KG1 (cell line): Measurements from ENCODE around the gene PROKR1.

Source experiments
- DNase-seq: peaks from one replicate; lab custom pipeline; 2025; lab: John Stamatoyannopoulos, UW

The PROKR1 gene

DNA sequence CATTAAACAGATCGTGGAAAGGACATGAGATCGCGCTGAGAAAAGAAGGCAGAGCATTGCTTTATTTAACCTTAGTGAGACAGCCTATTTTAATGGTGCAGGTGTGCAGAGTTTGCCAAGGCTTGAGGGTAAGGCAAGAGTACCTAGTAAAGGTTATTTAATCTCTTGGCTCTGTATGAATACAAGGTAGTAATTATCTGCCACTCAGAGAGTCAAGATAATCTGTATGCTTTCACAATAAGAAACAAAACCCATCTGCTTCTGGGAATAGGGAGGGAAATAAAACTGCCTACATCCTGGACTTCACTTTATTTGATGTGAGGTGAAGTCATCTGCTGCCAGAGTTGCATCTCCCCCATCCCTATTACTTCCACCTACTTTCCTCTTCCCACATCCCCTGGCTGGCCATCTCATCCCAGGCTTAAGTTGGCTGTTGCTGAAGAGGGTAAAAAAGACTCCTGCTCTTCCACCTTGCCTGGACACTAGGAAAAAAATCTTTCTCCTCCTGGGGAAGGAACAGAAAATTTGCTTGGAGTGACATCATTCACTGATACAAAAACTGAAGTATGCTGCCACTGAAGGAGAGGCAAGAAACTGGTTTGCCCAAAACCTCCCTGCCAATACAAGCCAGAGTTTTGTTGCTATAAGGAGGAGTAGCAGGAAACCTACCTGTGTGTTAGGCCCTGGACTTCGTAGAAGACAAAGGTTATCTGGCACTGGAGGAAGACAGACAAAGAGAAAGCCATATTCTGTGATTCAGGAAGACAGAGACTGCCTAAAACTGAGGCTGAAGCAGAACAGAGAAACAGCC lies 55.4 kb downstream of the PROKR1 start:
- DNase-seq, result no peak

DNA sequence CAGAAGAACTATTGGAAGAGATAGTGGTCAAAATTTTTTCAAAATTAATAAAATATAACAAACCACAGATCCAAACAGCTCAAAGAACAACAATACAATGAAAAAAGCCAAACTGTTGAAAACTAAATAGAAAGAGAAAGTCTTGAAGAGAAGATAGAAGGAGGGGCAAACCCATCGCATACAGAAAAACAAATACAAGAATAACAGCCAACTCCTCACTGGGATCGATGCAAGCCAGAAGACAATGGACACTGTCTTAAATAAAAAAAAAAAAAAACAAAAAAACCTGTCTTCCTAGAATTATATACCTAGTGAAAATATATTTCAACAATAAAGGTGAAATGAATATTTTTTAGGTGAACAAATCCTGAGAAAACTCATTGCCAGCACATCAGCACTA lies 57.2 kb downstream of the PROKR1 start:
- no peak for DNase-seq

DNA sequence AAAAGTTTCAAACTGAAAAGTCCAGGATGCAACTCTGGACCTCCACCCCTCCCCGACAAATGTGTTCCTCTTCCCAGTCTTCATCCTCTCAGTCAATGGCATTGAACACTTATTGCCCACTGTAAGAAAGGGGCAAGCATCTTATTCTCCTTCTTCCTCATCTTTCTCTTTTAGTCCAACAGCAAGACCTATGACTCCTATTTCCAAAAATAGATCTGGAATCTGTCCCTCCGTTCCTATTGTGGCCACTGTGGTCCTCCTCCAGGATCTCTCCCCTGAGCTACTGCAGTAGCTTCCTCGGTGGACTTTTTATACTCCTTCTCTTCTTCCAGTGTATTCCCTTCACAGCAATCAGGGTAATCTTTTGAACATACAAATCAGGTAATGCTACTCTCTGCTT lies 63.3 kb downstream of the PROKR1 start:
- no peak for DNase-seq
